Gastroesophageal sphincter (tissue), 3 donors: ENCODE data around the gene WDR83.

Experiments used
- EP300 ChIP-seq: sonication (generic); formaldehyde crosslinking; IDR thresholded peaks from one replicate; pipeline ENCODE4 v1.6.1; 2017; ENCODE audit warnings: antibody characterized with exemption, mild to moderate bottlenecking
- POLR2A ChIP-seq, 2 donors: fragments of 450-650 bp; IDR thresholded peaks; one replicate each; pipeline ENCODE4 v1.6.1; 2017; ENCODE audit warnings: antibody characterized with exemption in 2 of 2, mild to moderate bottlenecking in 2 of 2, moderate library complexity in 1 of 2
- TF ChIP-seq, protein P1 (sequence below), 4 experiments: fragments of 200-600 bp in 2 of 4; fragments of 450-650 bp in 2 of 4; sonication (generic) in 1 of 4; IDR thresholded peaks; one replicate each; pipeline ENCODE4 v1.5.1; 2017 to 2019; ENCODE audit warnings: antibody characterized with exemption in 4 of 4, mild to moderate bottlenecking in 2 of 4, moderate library complexity in 2 of 4

DNA sequence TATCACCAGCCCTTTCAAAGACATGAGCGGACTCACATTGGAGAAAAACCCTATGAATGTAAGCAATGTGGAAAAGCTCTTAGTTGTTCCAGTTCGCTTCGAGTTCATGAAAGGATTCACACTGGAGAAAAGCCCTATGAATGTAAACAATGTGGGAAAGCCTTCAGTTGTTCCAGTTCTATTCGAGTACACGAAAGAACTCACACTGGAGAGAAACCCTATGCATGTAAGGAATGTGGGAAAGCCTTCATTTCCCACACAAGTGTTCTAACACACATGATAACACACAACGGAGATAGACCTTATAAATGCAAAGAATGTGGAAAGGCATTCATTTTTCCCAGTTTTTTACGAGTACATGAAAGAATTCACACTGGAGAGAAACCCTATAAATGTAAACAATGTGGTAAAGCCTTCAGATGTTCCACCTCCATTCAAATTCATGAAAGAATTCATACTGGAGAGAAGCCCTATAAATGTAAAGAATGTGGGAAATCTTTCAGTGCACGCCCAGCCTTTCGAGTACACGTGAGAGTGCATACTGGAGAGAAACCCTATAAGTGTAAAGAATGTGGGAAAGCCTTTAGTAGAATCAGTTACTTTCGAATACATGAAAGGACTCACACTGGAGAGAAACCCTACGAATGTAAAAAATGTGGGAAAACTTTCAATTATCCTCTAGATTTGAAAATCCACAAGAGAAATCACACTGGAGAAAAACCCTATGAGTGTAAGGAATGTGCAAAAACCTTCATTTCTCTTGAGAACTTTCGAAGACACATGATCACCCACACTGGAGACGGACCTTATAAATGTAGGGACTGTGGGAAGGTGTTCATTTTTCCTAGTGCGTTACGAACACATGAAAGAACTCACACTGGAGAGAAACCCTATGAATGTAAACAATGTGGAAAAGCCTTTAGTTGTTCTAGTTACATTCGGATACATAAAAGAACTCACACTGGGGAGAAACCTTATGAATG is 38.3 kb upstream of the WDR83 start:
- TF ChIP-seq POLR2A (IDR thresholded peaks at IDR 0.05) (no peak), EP300 (no peak)
- TF ChIP-seq, protein P1, sequence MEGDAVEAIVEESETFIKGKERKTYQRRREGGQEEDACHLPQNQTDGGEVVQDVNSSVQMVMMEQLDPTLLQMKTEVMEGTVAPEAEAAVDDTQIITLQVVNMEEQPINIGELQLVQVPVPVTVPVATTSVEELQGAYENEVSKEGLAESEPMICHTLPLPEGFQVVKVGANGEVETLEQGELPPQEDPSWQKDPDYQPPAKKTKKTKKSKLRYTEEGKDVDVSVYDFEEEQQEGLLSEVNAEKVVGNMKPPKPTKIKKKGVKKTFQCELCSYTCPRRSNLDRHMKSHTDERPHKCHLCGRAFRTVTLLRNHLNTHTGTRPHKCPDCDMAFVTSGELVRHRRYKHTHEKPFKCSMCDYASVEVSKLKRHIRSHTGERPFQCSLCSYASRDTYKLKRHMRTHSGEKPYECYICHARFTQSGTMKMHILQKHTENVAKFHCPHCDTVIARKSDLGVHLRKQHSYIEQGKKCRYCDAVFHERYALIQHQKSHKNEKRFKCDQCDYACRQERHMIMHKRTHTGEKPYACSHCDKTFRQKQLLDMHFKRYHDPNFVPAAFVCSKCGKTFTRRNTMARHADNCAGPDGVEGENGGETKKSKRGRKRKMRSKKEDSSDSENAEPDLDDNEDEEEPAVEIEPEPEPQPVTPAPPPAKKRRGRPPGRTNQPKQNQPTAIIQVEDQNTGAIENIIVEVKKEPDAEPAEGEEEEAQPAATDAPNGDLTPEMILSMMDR (IDR thresholded peaks at IDR 0.05) = no peak
